HL-60 (cell line): ENCODE measurements around the gene BSND.

Experiments used
- DNase-seq, 2 experiments: peaks; one replicate each; pipeline ENCODE4 v3.0.0-alpha.2; 2010 to 2020; ENCODE audit warnings: low read depth in 1 of 2, low spot score in 1 of 2
- H3K27ac ChIP-seq: fragments of 250-450 bp; sonication (Bioruptor Pico); replicated peaks from 2 replicates; pipeline ENCODE4 v1.5.1; 2020; ENCODE audit warnings: mild to moderate bottlenecking, moderate library complexity
- H3K27me3 ChIP-seq: fragments of 250-450 bp; sonication (Bioruptor Pico); 2 replicates; pipeline ENCODE4 v1.5.1; 2021; ENCODE audit warnings: mild to moderate bottlenecking, moderate library complexity; ENCODE audit not compliant: insufficient read depth, poor library complexity, severe bottlenecking
- H3K4me3 ChIP-seq: replicated peaks from 2 replicates; pipeline ENCODE4 v1.5.1; 2011; ENCODE audit warnings: mild to moderate bottlenecking, control low read depth, low read length; ENCODE audit not compliant: insufficient read depth
- CTCF ChIP-seq: IDR thresholded peaks from one replicate; pipeline ENCODE4 v1.5.1; 2011; ENCODE audit warnings: low read length, control low read depth, inconsistent platforms; ENCODE audit not compliant: insufficient read depth
- GABPA ChIP-seq: IDR thresholded peaks from 2 replicates; pipeline ENCODE4 v1.6.1; 2012; ENCODE audit warnings: low read depth
- POLR2AphosphoS5 ChIP-seq: IDR thresholded peaks from 2 replicates; pipeline ENCODE4 v1.6.1; 2012; ENCODE audit warnings: low read depth
- REST ChIP-seq: IDR thresholded peaks from 2 replicates; pipeline ENCODE4 v1.6.1; 2012; ENCODE audit warnings: low read depth; ENCODE audit not compliant: insufficient replicate concordance
- SPI1 ChIP-seq: IDR thresholded peaks from 2 replicates; pipeline ENCODE4 v1.6.1; 2012; ENCODE audit warnings: low read depth, mild to moderate bottlenecking, borderline replicate concordance

BSND gene

GRCh38 chr1:55037733-55038551 is 39.2 kb downstream of the BSND start:
- H3K27ac ChIP-seq: no peak overlapping the region
- TF ChIP-seq GABPA (no peak), REST (no peak), CTCF (no peak), SPI1 (no peak), POLR2AphosphoS5 (no peak)
- no peak for DNase-seq
- H3K27me3 ChIP-seq: peaks cover 40% of the 10 kb centered on the region
- H3K4me3 ChIP-seq: no peak overlapping the region

- no peak for DNase-seq
- TF ChIP-seq SPI1 (no peak), POLR2AphosphoS5 (no peak), GABPA (no peak), REST (no peak), CTCF (no peak)
- H3K27ac ChIP-seq: no peak overlapping the region
- H3K4me3 ChIP-seq: no peak overlapping the region
- peaks cover 40% of the 10 kb centered on the region for H3K27me3 ChIP-seq
Measured at GRCh38 chr1:55038552-55038838, 39.8 kb downstream of the BSND start.

GRCh38 chr1:55038974-55039341 is 40.2 kb downstream of the BSND start:
- DNase-seq: no peak
- Histone ChIP-seq H3K27ac (no peak overlapping the region), H3K4me3 (no peak overlapping the region), H3K27me3 (peaks cover 40% of the 10 kb centered on the region)
- TF ChIP-seq POLR2AphosphoS5 (no peak), REST (no peak), SPI1 (no peak), GABPA (no peak), CTCF (no peak)
